ENCODE data around the gene PPFIA2. TPM values are rescaled to one million over a fixed set of nuclear protein-coding genes. Genes with fewer than 3 reads are reported as not detected.

PPFIA2 gene
- polyA plus RNA-seq, 3 donors = not detected

- intact Hi-C loops (cut with micrococcal nuclease) = no loop called here
- TF ChIP-seq CTCF (IDR thresholded peaks at IDR 0.05) = no peak
- H3K27me3 Mint-ChIP-seq (ENCODE audit: low read depth in 3 of 3) = no peaks in the 10 kb centered on the region
- Histone ChIP-seq H3K4me2 (replicated peaks; ENCODE audit: extremely low read depth, low read length, poor library complexity, severe bottlenecking) (no peak overlapping the region), H2AFZ (ENCODE audit: insufficient read depth, low read depth, low read length, poor library complexity, severe bottlenecking) (no peak overlapping the region), H3K36me3 (replicated peaks in 1 of 2; ENCODE audit: control insufficient read depth in 1 of 2, insufficient read depth in 2 of 2, low read length in 2 of 2) (no peaks in the 10 kb centered on the region), H4K20me1 (ENCODE audit: insufficient read depth, low read length) (no peaks in the 10 kb centered on the region), H3K27me3 (ENCODE audit: control insufficient read depth in 2 of 2, insufficient read depth in 2 of 2, low read length in 2 of 2) (no peaks in the 10 kb centered on the region), H3K9me3 (replicated peaks in 1 of 2; ENCODE audit: control insufficient read depth in 1 of 2, insufficient read depth in 1 of 2, low read length in 2 of 2) (no peaks in the 10 kb centered on the region), H3K4me3 (replicated peaks in 1 of 3; ENCODE audit: low read depth in 2 of 3, low read length in 3 of 3) (no peak overlapping the region), H3K79me2 (ENCODE audit: insufficient read depth, low read length) (no peaks in the 10 kb centered on the region), H3K27ac (ENCODE audit: low read depth in 1 of 2, low read length in 2 of 2) (no peak overlapping the region), H3K9ac (ENCODE audit: insufficient read depth, low read length, poor library complexity, severe bottlenecking) (no peak overlapping the region), H3K4me1 (ENCODE audit: control insufficient read depth in 1 of 2, insufficient read depth in 2 of 2, low read length in 2 of 2) (no peaks in the 10 kb centered on the region)
- H3K4me1 Mint-ChIP-seq = peaks cover 3% of the 10 kb centered on the region
- peaks cover 0 to 3% (median 0%) of the 10 kb centered on the region in 7 donors for H3K9me3 Mint-ChIP-seq
- no CpG with 5 or more reads among the region's 6 CpGs for WGBS (ENCODE audit: insufficient coverage)
- H3K27ac Mint-ChIP-seq = no peak overlapping the region
- H3K4me3 Mint-ChIP-seq = no peak overlapping the region
- DNase-seq = no peak
- H3K36me3 Mint-ChIP-seq = no peaks in the 10 kb centered on the region
Measured at GRCh38 chr12:81517296-81517695, 241.9 kb downstream of the PPFIA2 start.

DNA sequence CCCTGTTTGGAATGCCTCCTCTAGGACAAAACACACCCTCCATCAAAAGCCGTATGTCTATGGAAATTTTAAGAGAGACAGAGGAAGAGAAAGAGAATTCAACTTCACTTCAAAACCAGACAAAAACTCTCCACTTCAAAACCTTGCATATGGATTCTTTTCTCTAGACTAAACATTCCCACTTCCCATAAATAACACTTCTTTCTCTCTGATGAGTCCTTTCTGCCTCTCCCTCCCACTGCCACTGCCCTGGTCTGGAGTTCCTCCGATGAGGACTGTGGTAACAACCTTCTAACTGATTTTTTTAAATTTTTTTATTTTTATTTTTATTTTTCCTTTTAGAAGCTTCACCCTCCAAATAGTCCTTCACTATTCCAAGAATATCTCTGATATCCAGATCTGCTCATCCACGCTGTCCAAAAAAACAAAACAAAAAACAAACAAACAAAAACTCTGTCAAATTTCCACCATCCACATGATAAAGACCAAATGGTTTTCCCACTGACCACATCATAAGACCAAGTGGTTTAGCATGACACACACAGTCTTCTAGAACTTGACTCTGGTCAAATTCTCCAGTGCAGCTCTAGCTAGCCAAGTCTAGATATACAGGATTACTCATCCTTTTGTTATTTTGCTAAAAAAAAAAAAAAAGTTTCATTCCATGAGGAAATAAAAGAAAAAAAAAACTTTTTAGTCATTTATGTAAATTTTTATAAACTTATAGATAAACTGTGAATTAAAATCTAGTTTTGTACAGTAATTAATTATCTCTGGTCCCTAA lies 256.0 kb downstream of the PPFIA2 start:
- H3K4me3 Mint-ChIP-seq = no peak overlapping the region
- no peak for DNase-seq
- H3K27ac ChIP-seq (ENCODE audit: low read depth in 1 of 2, low read length in 2 of 2) = no peak overlapping the region
- H2AFZ ChIP-seq (ENCODE audit: insufficient read depth, low read depth, low read length, poor library complexity, severe bottlenecking) = no peak overlapping the region
- 0% methylated on average over 1 of the region's 3 CpGs for WGBS (ENCODE audit: insufficient coverage)
- peaks cover 0 to 4% (median 2%) of the 10 kb centered on the region in 7 donors for H3K9me3 Mint-ChIP-seq
- intact Hi-C loops (cut with micrococcal nuclease) = no loop called here
- H3K9ac ChIP-seq (ENCODE audit: insufficient read depth, low read length, poor library complexity, severe bottlenecking) = no peak overlapping the region
- no peaks in the 10 kb centered on the region for H3K36me3 Mint-ChIP-seq
- H3K27me3 Mint-ChIP-seq (ENCODE audit: low read depth in 3 of 3) = peaks cover 0 to 1% (median 0%) of the 10 kb centered on the region in 3 donors
- H3K79me2 ChIP-seq (ENCODE audit: insufficient read depth, low read length) = no peaks in the 10 kb centered on the region
- no peaks in the 10 kb centered on the region for H3K4me1 ChIP-seq (ENCODE audit: control insufficient read depth in 1 of 2, insufficient read depth in 2 of 2, low read length in 2 of 2)
- H3K27ac Mint-ChIP-seq = peak overlapping the region in 1 of 7 donors; percentile 6
- H3K9me3 ChIP-seq (replicated peaks in 1 of 2; ENCODE audit: control insufficient read depth in 1 of 2, insufficient read depth in 1 of 2, low read length in 2 of 2) = no peaks in the 10 kb centered on the region
- H4K20me1 ChIP-seq (ENCODE audit: insufficient read depth, low read length) = no peaks in the 10 kb centered on the region
- H3K4me3 ChIP-seq (replicated peaks in 1 of 3; ENCODE audit: low read depth in 2 of 3, low read length in 3 of 3) = no peak overlapping the region
- no peak for TF ChIP-seq CTCF (IDR thresholded peaks at IDR 0.05)
- no peaks in the 10 kb centered on the region for H3K27me3 ChIP-seq (ENCODE audit: control insufficient read depth in 2 of 2, insufficient read depth in 2 of 2, low read length in 2 of 2)
- no peaks in the 10 kb centered on the region for H3K4me1 Mint-ChIP-seq
- H3K4me2 ChIP-seq (replicated peaks; ENCODE audit: extremely low read depth, low read length, poor library complexity, severe bottlenecking) = no peak overlapping the region
- no peaks in the 10 kb centered on the region for H3K36me3 ChIP-seq (replicated peaks in 1 of 2; ENCODE audit: control insufficient read depth in 1 of 2, insufficient read depth in 2 of 2, low read length in 2 of 2)

All from CD14-positive monocyte (primary cell).